Fibroblast of skin of abdomen (primary cell): ENCODE results near the gene CCNB1.
"Not testable (repeated sequence)": the region's sequence is repeated elsewhere in the genome, so short reads cannot be mapped to it uniquely, and the experiment has no call there.

Experiments
- DNase-seq: peaks from one replicate; pipeline ENCODE4 v3.0.0-alpha.2; 2013

CCNB1 gene

DNA sequence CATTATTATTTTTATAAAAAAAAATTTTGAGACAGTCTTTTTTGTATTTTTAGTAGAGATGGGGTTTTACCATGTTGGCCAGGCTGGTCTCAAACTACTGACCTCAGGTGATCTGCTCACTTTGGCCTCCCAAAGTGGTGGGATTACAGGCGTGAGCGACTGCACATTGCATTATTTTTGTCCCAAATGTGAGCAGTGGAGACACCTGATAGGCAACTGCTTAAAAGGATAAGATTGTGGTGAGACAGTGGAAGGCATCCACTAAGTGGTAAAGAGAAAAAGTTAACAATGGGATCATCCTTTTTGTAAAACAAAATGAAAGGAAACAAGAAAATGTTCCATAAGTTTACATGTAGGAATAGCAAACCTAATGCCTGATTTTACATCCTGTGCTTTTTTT is 20.4 kb downstream of the CCNB1 start:
- no peak for DNase-seq

DNA sequence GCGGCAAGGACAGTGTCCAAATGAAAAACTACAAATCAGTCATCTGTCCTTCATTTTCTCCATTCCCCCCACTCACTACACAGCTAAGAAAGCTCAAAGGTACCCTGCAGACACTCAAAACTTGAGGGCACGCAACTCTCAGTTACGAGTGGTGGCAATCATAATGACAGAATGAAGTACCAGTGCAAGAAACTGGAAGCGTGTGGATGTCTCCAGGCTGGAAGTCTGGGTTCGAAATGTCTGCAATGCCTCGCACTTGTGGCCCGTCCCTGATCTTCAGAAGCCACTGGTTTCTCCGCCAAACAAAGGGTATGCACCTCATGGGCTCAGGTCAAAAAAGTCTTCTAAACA is 21.8 kb downstream of the CCNB1 start:
- no peak for DNase-seq

- peak; percentile 91 for DNase-seq
Measured at GRCh38 chr5:69189162-69190086, 22.5 kb downstream of the CCNB1 start, which contains the start of gene CENPH. Gene CENPH, plus strand, starts transcription at chr5:69189583. Its CDS starts 52 bp downstream, at chr5:69189635.

- DNase-seq: no peak
Measured at GRCh38 chr5:69202497-69202896, 35.5 kb downstream of the CCNB1 start.

DNA sequence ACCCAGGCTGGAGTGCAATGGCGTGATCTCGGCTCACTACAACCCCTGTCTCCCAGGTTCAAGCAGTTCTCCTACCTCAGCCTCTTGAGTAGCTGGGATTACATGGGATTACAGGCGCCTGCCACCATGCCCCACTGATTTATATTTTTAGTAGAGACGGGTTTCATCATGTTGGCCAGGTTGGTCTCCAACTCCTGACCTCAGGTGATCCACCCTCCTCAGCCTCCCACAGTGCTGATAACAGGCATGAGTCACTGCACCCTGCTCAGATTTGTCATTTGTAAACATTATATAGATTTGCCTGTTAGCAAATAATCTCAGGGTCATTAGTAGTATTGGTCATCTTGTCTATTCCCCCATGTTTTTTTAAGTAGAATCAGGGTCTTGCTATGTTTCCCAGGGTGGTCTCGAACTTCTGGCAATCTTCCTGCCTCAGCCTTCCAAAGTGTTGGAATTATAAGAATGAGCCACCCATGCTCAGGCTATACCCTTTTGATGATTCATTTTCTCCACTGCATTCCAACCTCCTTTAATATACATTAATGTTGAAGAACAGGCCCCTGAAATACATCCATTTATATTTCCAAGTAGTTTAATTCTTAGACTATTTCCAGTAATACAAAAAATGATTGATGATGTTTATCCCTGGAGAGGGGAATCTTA is 39.7 kb downstream of the CCNB1 start:
- DNase-seq: peak; percentile 71

- DNase-seq: peak; percentile 50
Measured at GRCh38 chr5:69209602-69210001, 42.7 kb downstream of the CCNB1 start.

- no peak for DNase-seq
Measured at GRCh38 chr5:69211200-69211599, 44.2 kb downstream of the CCNB1 start.

DNA sequence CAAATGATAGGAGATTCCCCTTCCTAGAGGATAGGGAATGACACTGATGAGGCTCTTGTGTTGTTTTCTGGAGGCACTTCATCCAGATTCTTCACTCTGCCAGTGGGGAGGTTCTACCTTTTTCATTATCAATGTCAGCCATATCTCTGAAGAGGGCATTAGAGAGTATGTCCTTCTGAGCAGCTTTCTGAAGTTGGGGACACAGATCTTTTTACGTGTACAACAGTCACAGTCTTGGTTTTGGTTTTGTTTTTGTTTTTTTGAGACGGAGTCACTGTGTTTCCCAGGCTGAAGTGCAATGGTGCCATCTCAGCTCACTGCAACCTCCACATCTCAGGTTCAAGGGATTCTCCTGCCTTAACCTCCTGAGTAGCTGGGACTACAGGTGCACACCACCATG is 45.1 kb downstream of the CCNB1 start:
- no peak for DNase-seq

- DNase-seq: peak; percentile 76
Measured at GRCh38 chr5:69213513-69214215, 46.7 kb downstream of the CCNB1 start.

DNA sequence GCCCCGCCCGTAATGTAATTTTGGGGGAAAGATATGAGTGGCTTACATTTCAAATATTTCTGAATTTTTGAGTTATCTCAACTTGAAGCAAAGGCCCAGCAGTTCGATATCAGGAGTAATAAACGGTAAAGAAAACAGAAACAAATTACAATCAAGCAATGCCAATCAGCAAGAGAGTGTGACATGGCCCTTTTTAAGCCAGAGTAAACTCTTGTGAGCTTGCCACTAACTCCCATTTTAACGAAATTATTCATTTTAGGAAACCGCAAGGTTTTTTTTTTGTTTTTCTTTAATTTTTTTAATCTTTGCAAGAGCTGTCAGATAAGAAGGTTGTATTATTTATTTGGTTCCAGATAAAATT is 50.2 kb downstream of the CCNB1 start:
- DNase-seq: no peak

DNA sequence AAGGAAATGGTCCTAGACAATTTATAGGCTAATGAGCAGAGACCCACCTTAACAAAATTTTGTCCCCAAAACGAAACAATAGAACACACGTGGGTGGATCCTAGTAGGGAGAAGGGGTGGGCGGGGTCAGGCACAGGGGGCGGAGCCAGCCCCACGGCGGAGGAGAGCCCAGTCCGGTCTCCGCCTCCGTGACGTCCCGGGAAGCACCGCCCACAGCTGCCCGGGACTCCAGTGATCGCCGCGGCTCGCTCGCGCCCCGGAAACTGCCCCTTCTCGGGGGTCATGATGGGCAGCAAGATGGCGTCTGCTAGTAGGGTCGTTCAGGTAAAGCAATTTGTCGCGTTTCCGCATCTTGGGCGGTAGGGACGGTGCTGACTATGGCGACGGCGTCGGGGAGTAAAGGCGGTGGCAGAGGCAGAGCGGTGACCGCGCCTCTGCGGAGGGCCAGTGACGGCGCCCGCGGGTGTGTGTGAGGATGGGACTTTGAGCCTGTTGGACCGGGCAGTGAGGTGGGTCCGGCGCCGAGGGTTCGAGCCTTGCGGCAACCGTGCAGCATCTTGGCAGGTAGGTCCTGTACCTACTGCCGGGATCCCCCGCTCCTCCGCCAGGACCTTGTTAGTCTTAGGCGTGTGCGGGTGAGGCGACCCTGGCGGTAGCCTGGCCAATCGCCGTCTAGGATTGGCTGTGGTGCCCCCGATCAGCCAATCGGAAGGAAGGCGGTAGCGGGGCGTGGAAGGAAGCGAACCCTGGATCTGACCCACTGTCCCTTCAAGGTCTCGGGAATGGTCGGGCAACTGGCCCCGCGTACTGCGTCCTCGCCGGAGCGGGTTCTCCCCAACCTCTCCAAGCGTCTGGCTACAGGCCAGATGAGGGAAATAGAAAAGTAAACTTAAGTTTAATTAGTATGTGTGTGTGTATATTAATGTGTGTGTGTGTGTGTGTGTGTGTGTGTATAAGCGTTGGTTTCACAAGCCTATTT is 50.9 kb downstream of the CCNB1 start:
- DNase-seq: peak; percentile 91

DNA sequence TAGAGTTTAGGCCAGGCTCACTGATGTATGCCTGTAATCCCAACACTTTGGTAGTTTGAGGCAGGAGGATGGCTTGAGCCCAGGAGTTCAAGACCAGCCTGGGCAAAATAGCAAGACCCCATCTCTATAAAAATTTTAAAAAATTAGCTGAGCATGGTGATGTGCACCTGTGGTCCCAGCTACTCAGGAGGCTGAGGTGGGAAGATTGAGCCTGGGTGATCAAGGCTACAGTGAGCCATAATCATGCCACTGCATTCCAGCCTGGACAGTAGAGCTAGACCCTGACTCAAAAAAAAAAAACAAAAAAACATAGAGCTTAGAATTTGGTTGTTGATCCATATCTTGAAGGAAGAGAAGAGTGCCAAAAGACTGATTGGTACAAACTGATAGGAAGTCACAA is 53.0 kb downstream of the CCNB1 start:
- no peak for DNase-seq

DNA sequence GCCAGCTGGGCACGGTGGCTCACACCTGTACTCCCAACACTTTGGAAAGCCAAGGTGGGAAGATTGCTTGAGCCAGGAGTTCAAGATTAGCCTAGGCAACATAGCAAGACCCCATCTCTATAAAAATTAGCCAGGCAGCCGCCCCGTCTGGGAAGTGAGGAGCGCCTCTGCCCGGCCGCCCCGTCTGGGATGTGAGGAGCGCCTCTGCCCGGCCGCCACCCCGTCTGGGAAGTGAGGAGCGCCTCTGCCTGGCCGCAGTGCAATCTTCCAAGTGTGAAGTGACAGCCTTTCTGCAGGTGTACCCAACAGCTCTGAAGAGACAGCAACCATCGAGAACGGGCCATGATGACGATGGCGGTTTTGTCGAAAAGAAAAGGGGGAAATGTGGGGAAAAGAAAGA is 53.4 kb downstream of the CCNB1 start:
- not testable (repeated sequence) for DNase-seq

- not testable (repeated sequence) for DNase-seq
Measured at GRCh38 chr5:69220833-69221232, 53.9 kb downstream of the CCNB1 start.

DNA sequence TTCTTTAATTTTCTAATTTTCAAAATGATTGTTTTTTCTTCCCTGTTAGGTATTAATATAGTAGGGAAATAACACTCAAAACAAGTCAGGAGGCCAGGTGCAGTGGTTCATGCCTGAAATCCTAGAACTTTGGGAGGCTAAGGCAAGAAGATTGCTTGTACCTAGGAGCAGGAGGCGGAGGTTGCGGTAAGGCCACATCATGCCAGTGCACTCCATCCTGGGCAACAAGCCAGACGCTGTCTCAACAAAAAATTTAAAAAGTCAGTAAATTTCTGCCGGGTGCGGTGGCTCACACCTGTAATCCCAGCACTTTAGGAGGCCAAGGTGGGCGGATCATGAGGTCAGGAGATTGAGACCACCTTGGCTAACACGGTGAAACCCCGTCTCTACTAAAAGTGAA is 57.6 kb downstream of the CCNB1 start:
- DNase-seq: no peak

DNA sequence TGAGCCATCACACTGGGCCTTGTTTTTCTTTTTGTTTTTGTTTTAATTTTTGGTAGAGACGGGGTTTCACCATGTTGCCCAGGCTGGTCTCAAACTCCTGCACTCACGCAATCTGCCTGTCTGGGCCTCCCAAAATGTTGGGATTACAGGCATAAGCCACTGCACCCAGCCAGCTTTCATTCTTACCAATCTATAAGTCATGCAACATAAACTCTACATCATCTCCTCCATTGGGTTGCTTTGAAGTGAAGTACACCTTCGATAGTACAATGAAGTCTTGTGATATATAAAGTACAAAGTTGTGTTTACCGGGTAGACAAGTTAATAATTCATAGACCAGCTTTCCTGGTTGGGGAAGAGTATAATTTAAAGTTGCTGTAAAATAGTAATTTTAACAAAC is 58.9 kb downstream of the CCNB1 start:
- DNase-seq: no peak
